HepG2 (cell line): Measurements from ENCODE around the gene HABP2. TPM values are rescaled to one million over a fixed set of nuclear protein-coding genes. Genes with fewer than 3 reads are reported as not detected.

ENCODE experiments used
- ATAC-seq: fragments of 200-7000 bp; cut with Tn5 transposase; 3 replicates; pipeline ENCODE4 v1.9.1; 2020; ENCODE audit warnings: mild to moderate bottlenecking, moderate library complexity
- BruUV-seq: library from RNA; stranded (reverse); fragments of 400-500 nt; replicated peaks from 2 replicates; lab custom pipeline; 2021; lab: Mats Ljungman, UMichigan
- CTCF ChIA-PET: fragments of 300-600 bp; formaldehyde crosslinking; extraction: SDS; loops from one replicate; lab custom pipeline; 2021; ENCODE audit warnings: low total read pairs, inconsistent platforms, low intra/inter-chr PET ratio; lab: Yijun Ruan, JAX
- POLR2A ChIA-PET: fragments of 350-600 bp; sonication (Branson Sonifier 250); formaldehyde crosslinking; loops from one replicate; lab custom pipeline; 2020; ENCODE audit warnings: antibody characterized with exemption, inconsistent platforms; lab: Yijun Ruan, JAX
- DNase-seq: peaks from one replicate; pipeline ENCODE4 v3.0.0-alpha.2; 2015; ENCODE audit warnings: low spot score
- FAIRE-seq: peaks from 3 replicates; lab custom pipeline; 2011; peaks lifted over from hg19 to GRCh38; lab: Jason Lieb, UNC
- H2AFZ ChIP-seq: one replicate; pipeline ENCODE4 v1.6.1; 2011; ENCODE audit warnings: low read length, inconsistent platforms
- H3K27ac ChIP-seq: fragments of 300-600 bp; 3 replicates; pipeline ENCODE4 v1.8.0; 2011; ENCODE audit warnings: mixed run types, mild to moderate bottlenecking, mixed read lengths, low read length, inconsistent platforms; ENCODE audit not compliant: insufficient read depth; ENCODE audit errors: extremely low read length
- H3K27me3 ChIP-seq, 2 experiments: fragments of 200-600 bp in 1 of 2; 2 replicates in 1 of 2; 3 replicates in 1 of 2; pipeline versions ENCODE4 v1.6.0 to v1.8.0; 2011; ENCODE audit warnings: low read length in 2 of 2, mild to moderate bottlenecking in 2 of 2, moderate library complexity in 2 of 2, inconsistent platforms in 1 of 2; ENCODE audit not compliant: insufficient read depth in 2 of 2, control insufficient read depth in 1 of 2
- H3K36me3 ChIP-seq, 2 experiments: fragments of 200-600 bp in 1 of 2; replicated peaks in 1 of 2; 2 replicates in 1 of 2; 3 replicates in 1 of 2; pipeline versions ENCODE4 v1.5.1 to v1.8.0; 2011; ENCODE audit warnings: low read length in 2 of 2, inconsistent platforms in 1 of 2; ENCODE audit not compliant: insufficient read depth in 2 of 2, control insufficient read depth in 1 of 2
- H3K4me1 ChIP-seq: 2 replicates; pipeline ENCODE4 v1.5.1; 2012; ENCODE audit warnings: low read length, inconsistent platforms; ENCODE audit not compliant: insufficient read depth
- H3K4me2 ChIP-seq: 2 replicates; pipeline ENCODE4 v1.6.0; 2011; ENCODE audit warnings: low read depth, low read length, inconsistent platforms
- H3K4me3 ChIP-seq, 3 experiments: fragments of 200-600 bp in 1 of 3; sonication (generic), shearing (Covaris generic) in 1 of 3; replicated peaks in 1 of 3; 2 replicates each; pipeline ENCODE4 v1.5.1; 2011 to 2016; ENCODE audit warnings: low read length in 3 of 3, inconsistent platforms in 2 of 3, low read depth in 2 of 3, mild to moderate bottlenecking in 2 of 3, control low read depth in 1 of 3, mixed read lengths in 1 of 3; ENCODE audit not compliant: insufficient read depth in 1 of 3
- H3K79me2 ChIP-seq: one replicate; pipeline ENCODE4 v1.6.1; 2011; ENCODE audit warnings: low read length, inconsistent platforms; ENCODE audit not compliant: insufficient read depth
- H3K9ac ChIP-seq: 2 replicates; pipeline ENCODE4 v1.6.0; 2011; ENCODE audit warnings: mild to moderate bottlenecking, low read depth, low read length, inconsistent platforms; ENCODE audit not compliant: insufficient read depth
- H3K9me3 ChIP-seq: 2 replicates; pipeline ENCODE4 v1.5.1; 2012; ENCODE audit warnings: mild to moderate bottlenecking, low read length
- H4K20me1 ChIP-seq: 2 replicates; pipeline ENCODE4 v1.6.0; 2011; ENCODE audit warnings: inconsistent platforms, mild to moderate bottlenecking, low read length, moderate library complexity; ENCODE audit not compliant: insufficient read depth
- GPN1 ChIP-seq: sonication (generic); formaldehyde crosslinking; IDR thresholded peaks from 2 replicates; pipeline ENCODE4 v1.5.1; 2020; ENCODE audit warnings: missing genetic modification reagents, borderline replicate concordance
- HNRNPLL ChIP-seq: fragments of 200-400 bp; formaldehyde crosslinking; IDR thresholded peaks from 2 replicates; pipeline ENCODE4 v1.6.1; 2017; ENCODE audit warnings: mild to moderate bottlenecking, low read depth, low read length; ENCODE audit not compliant: poor library complexity, severe bottlenecking
- NFE2 ChIP-seq: sonication (generic); formaldehyde crosslinking; IDR thresholded peaks from 2 replicates; pipeline ENCODE4 v1.4.0; 2020; ENCODE audit warnings: missing genetic modification reagents
- SALL1 ChIP-seq: sonication (generic); formaldehyde crosslinking; IDR thresholded peaks from 2 replicates; pipeline ENCODE4 v1.8.0; 2022; ENCODE audit warnings: mild to moderate bottlenecking, missing genetic modification reagents
- ZKSCAN1 ChIP-seq: fragments of 150-350 bp; IDR thresholded peaks from 2 replicates; pipeline ENCODE4 v1.6.1; 2014; ENCODE audit warnings: low read length
- ZNF20 ChIP-seq: sonication (generic); formaldehyde crosslinking; IDR thresholded peaks from 2 replicates; pipeline ENCODE4 v1.4.0; 2020; ENCODE audit warnings: mild to moderate bottlenecking, moderate library complexity, missing genetic modification reagents
- ZNF615 ChIP-seq: sonication (generic); formaldehyde crosslinking; IDR thresholded peaks from 2 replicates; pipeline ENCODE4 v1.5.0; 2020; ENCODE audit warnings: mild to moderate bottlenecking, missing genetic modification reagents, borderline replicate concordance
- WGBS: methylation state at CpG from one replicate; pipeline ENCODE4 v1.1.6; 2017; ENCODE audit warnings: low lambda C conversion rate; 5-methylcytosine and 5-hydroxymethylcytosine counted together
- in situ Hi-C: cut with HindIII; loops from 2 replicates; pipeline ENCODE4 v1.10.0; 2017; ENCODE audit warnings: low pct_unique_long_range_greater_than_20kb; ENCODE audit not compliant: extremely low pct_ligation_motif_present
- intact Hi-C: fragments of 100-400 bp; cut with micrococcal nuclease; formaldehyde crosslinking; loops from one replicate; pipeline ENCODE4 v1.10.0; 2022; ENCODE audit not compliant: unreplicated experiment
- polyA plus RNA-seq, 8 experiments: library from polyadenylated mRNA; depleted of rRNA in 3 of 8; stranded (reverse) in 7 of 8; unstranded in 1 of 8; fragments of >200 nt; fragmentation: Illumina TruSeq in 4 of 8; extraction: Trizol in 4 of 8; gene quantifications; 2 replicates each; pipeline versions ENCODE4 v1.2.1 to v1.2.3, GENCODE V29; 2011 to 2016; ENCODE audit warnings: low read depth in 4 of 8, missing spikeins in 1 of 8, mixed read lengths in 1 of 8; ENCODE audit not compliant: insufficient read depth in 1 of 8
- total RNA-seq, 5 experiments: library from RNA; depleted of rRNA; stranded (reverse); fragments of >200 nt; fragmentation: Illumina TruSeq; extraction: Trizol; gene quantifications; 2 replicates each; pipeline ENCODE4 v1.2.3, GENCODE V29; 2016; ENCODE audit warnings: low read depth in 1 of 5
- TF ChIP-seq, protein P1 (sequence below): sonication (generic); formaldehyde crosslinking; IDR thresholded peaks from 2 replicates; pipeline ENCODE4 v1.5.1; 2020; ENCODE audit warnings: missing genetic modification reagents, mild to moderate bottlenecking, borderline replicate concordance
- TF ChIP-seq, protein P2 (sequence below): IDR thresholded peaks from 2 replicates; pipeline ENCODE4 v1.6.1; 2016
- TF ChIP-seq, protein P3 (sequence below): IDR thresholded peaks from 2 replicates; pipeline ENCODE4 v1.6.1; 2016; ENCODE audit warnings: missing genetic modification reagents, missing compliant biosample characterization
- TF ChIP-seq, protein P4 (sequence below): sonication (generic); formaldehyde crosslinking; IDR thresholded peaks from 2 replicates; pipeline ENCODE4 v1.4.0; 2020; ENCODE audit warnings: missing genetic modification reagents
- TF ChIP-seq, protein P5 (sequence below): sonication (generic); formaldehyde crosslinking; IDR thresholded peaks from 2 replicates; pipeline ENCODE4 v1.5.1; 2020; ENCODE audit warnings: missing genetic modification reagents, mild to moderate bottlenecking, borderline replicate concordance

Gene HABP2
- total and polyA plus RNA-seq, 2 of the 13 experiments (the other 11 are each of a cell fraction or from before 2014, with no cell fraction given) = 0.12 to 0.13 TPM

DNA sequence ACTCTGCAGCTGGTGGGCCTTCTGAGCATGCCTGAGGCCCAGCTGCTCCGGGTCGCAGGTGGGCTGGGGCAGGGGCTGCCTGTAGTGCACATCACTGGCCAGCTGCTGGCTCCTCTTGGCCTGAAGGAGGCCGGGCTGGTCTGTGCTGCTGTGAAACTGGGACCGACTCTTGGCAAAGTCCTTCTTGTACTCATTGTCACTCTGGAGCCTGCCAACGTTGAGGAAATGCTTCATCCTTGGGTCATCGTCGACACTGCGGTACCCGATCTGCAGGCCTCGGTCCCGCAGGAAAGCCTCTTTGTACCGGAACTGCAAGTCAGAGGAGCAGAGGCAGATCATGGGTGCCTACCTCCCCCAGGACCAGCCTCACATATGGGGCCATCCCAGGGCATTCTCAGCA, 37.7 kb downstream of the HABP2 start:
- Histone ChIP-seq H3K27ac (no peak overlapping the region), H3K9ac (no peak overlapping the region), H3K36me3 (no peaks in the 10 kb centered on the region), H3K4me3 (no peak overlapping the region), H2AFZ (no peak overlapping the region), H3K79me2 (no peaks in the 10 kb centered on the region), H3K27me3 (peaks cover 0 to 16% of the 10 kb centered on the region in 2 experiments; a peak in 1 of 5 replicates), H3K4me2 (no peak overlapping the region), H3K4me1 (peaks cover 23% of the 10 kb centered on the region), H4K20me1 (no peaks in the 10 kb centered on the region), H3K9me3 (no peaks in the 10 kb centered on the region)
- TF ChIP-seq ZKSCAN1 (no peak), ZNF615 (no peak), GPN1 (CRISPR knock-in tag) (no peak), SALL1 (no peak), HNRNPLL (no peak), NFE2 (CRISPR knock-in tag) (no peak), ZNF20 (CRISPR knock-in tag) (no peak)
- TF ChIP-seq, protein P1, sequence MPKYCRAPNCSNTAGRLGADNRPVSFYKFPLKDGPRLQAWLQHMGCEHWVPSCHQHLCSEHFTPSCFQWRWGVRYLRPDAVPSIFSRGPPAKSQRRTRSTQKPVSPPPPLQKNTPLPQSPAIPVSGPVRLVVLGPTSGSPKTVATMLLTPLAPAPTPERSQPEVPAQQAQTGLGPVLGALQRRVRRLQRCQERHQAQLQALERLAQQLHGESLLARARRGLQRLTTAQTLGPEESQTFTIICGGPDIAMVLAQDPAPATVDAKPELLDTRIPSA (CRISPR knock-in tag) = no peak
- TF ChIP-seq, protein P2, sequence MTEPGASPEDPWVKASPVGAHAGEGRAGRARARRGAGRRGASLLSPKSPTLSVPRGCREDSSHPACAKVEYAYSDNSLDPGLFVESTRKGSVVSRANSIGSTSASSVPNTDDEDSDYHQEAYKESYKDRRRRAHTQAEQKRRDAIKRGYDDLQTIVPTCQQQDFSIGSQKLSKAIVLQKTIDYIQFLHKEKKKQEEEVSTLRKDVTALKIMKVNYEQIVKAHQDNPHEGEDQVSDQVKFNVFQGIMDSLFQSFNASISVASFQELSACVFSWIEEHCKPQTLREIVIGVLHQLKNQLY (CRISPR knock-in tag) = no peak
- TF ChIP-seq, protein P3, sequence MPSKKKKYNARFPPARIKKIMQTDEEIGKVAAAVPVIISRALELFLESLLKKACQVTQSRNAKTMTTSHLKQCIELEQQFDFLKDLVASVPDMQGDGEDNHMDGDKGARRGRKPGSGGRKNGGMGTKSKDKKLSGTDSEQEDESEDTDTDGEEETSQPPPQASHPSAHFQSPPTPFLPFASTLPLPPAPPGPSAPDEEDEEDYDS (CRISPR knock-in tag) = no peak
- TF ChIP-seq, protein P4, sequence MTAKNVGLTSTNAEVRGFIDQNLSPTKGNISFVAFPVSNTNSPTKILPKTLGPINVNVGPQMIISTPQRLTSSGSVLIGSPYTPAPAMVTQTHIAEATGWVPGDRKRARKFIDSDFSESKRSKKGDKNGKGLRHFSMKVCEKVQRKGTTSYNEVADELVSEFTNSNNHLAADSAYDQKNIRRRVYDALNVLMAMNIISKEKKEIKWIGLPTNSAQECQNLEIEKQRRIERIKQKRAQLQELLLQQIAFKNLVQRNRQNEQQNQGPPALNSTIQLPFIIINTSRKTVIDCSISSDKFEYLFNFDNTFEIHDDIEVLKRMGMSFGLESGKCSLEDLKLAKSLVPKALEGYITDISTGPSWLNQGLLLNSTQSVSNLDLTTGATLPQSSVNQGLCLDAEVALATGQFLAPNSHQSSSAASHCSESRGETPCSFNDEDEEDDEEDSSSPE (CRISPR knock-in tag) = no peak
- TF ChIP-seq, protein P5, sequence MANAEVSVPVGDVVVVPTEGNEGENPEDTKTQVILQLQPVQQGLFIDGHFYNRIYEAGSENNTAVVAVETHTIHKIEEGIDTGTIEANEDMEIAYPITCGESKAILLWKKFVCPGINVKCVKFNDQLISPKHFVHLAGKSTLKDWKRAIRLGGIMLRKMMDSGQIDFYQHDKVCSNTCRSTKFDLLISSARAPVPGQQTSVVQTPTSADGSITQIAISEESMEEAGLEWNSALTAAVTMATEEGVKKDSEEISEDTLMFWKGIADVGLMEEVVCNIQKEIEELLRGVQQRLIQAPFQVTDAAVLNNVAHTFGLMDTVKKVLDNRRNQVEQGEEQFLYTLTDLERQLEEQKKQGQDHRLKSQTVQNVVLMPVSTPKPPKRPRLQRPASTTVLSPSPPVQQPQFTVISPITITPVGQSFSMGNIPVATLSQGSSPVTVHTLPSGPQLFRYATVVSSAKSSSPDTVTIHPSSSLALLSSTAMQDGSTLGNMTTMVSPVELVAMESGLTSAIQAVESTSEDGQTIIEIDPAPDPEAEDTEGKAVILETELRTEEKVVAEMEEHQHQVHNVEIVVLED (CRISPR knock-in tag) = no peak
- CTCF ChIA-PET = no interaction called here
- POLR2A ChIA-PET = no interaction called here
- intact Hi-C loops (no loop called here), in situ Hi-C loops (no loop called here)
- WGBS = 69% methylated on average over 8 of the region's 12 CpGs
- DNase-seq = no peak
- no peak for FAIRE-seq
- no peak for ATAC-seq
- no TSS peak for BruUV-seq
